Measurements from ENCODE around the gene GPX3.
A peak's percentile ranks its signal among the peaks of the same experiment; 100 is the strongest.

GPX3 gene

GRCh38 chr5:151025250-151025606 is 4.8 kb downstream of the GPX3 start:
- Histone ChIP-seq H3K36me3 (ENCODE audit: control insufficient read depth in 1 of 2, insufficient read depth in 2 of 2, low read length in 2 of 2) (peaks cover 31 to 39% of the 10 kb centered on the region in 2 donors), H3K27me3 (ENCODE audit: low read depth, low read length) (no peaks in the 10 kb centered on the region), H3K9me3 (ENCODE audit: control insufficient read depth in 1 of 2, low read length in 2 of 2) (no peaks in the 10 kb centered on the region), H3K27ac (ENCODE audit: low read length) (no peak overlapping the region), H3K4me3 (ENCODE audit: low read depth in 1 of 2, low read length in 2 of 2) (no peak overlapping the region), H3K4me1 (ENCODE audit: control insufficient read depth in 1 of 2, insufficient read depth in 2 of 2, low read length in 2 of 2) (peaks cover 31 to 40% of the 10 kb centered on the region in 2 donors)

GRCh38 chr5:151026088-151026487 is 5.7 kb downstream of the GPX3 start:
- H3K27ac ChIP-seq (ENCODE audit: low read length) = peak overlapping the region; percentile 22
- H3K36me3 ChIP-seq (ENCODE audit: control insufficient read depth in 1 of 2, insufficient read depth in 2 of 2, low read length in 2 of 2) = peaks cover 39 to 47% of the 10 kb centered on the region in 2 donors
- H3K4me3 ChIP-seq (ENCODE audit: low read depth in 1 of 2, low read length in 2 of 2) = no peak overlapping the region
- no peaks in the 10 kb centered on the region for H3K27me3 ChIP-seq (ENCODE audit: low read depth, low read length)
- H3K9me3 ChIP-seq (ENCODE audit: control insufficient read depth in 1 of 2, low read length in 2 of 2) = no peaks in the 10 kb centered on the region
- H3K4me1 ChIP-seq (ENCODE audit: control insufficient read depth in 1 of 2, insufficient read depth in 2 of 2, low read length in 2 of 2) = peaks cover 31 to 37% of the 10 kb centered on the region in 2 donors

GRCh38 chr5:151026679-151027078 is 6.3 kb downstream of the GPX3 start:
- Histone ChIP-seq H3K4me3 (ENCODE audit: low read depth in 1 of 2, low read length in 2 of 2) (no peak overlapping the region), H3K4me1 (ENCODE audit: control insufficient read depth in 1 of 2, insufficient read depth in 2 of 2, low read length in 2 of 2) (peaks cover 31 to 35% of the 10 kb centered on the region in 2 donors), H3K27me3 (ENCODE audit: low read depth, low read length) (no peaks in the 10 kb centered on the region), H3K27ac (ENCODE audit: low read length) (peak overlapping the region; percentile 52), H3K9me3 (ENCODE audit: control insufficient read depth in 1 of 2, low read length in 2 of 2) (no peaks in the 10 kb centered on the region), H3K36me3 (ENCODE audit: control insufficient read depth in 1 of 2, insufficient read depth in 2 of 2, low read length in 2 of 2) (peaks cover 45 to 53% of the 10 kb centered on the region in 2 donors)

- Histone ChIP-seq H3K9me3 (ENCODE audit: control insufficient read depth in 1 of 2, low read length in 2 of 2) (no peaks in the 10 kb centered on the region), H3K4me3 (ENCODE audit: low read depth in 1 of 2, low read length in 2 of 2) (no peak overlapping the region), H3K36me3 (ENCODE audit: control insufficient read depth in 1 of 2, insufficient read depth in 2 of 2, low read length in 2 of 2) (peaks cover 49 to 64% of the 10 kb centered on the region in 2 donors), H3K4me1 (ENCODE audit: control insufficient read depth in 1 of 2, insufficient read depth in 2 of 2, low read length in 2 of 2) (peaks cover 24 to 35% of the 10 kb centered on the region in 2 donors), H3K27me3 (ENCODE audit: low read depth, low read length) (no peaks in the 10 kb centered on the region), H3K27ac (ENCODE audit: low read length) (no peak overlapping the region)
Measured at GRCh38 chr5:151027961-151028479, 7.6 kb downstream of the GPX3 start.

GRCh38 chr5:151028717-151029116 is 8.3 kb downstream of the GPX3 start:
- Histone ChIP-seq H3K36me3 (ENCODE audit: control insufficient read depth in 1 of 2, insufficient read depth in 2 of 2, low read length in 2 of 2) (peaks cover 53 to 71% of the 10 kb centered on the region in 2 donors), H3K27me3 (ENCODE audit: low read depth, low read length) (no peaks in the 10 kb centered on the region), H3K4me3 (ENCODE audit: low read depth in 1 of 2, low read length in 2 of 2) (no peak overlapping the region), H3K9me3 (ENCODE audit: control insufficient read depth in 1 of 2, low read length in 2 of 2) (no peaks in the 10 kb centered on the region), H3K27ac (ENCODE audit: low read length) (no peak overlapping the region), H3K4me1 (ENCODE audit: control insufficient read depth in 1 of 2, insufficient read depth in 2 of 2, low read length in 2 of 2) (peaks cover 19 to 34% of the 10 kb centered on the region in 2 donors)

- Histone ChIP-seq H3K9me3 (ENCODE audit: control insufficient read depth in 1 of 2, low read length in 2 of 2) (no peaks in the 10 kb centered on the region), H3K36me3 (ENCODE audit: control insufficient read depth in 1 of 2, insufficient read depth in 2 of 2, low read length in 2 of 2) (peaks cover 60 to 78% of the 10 kb centered on the region in 2 donors), H3K4me3 (ENCODE audit: low read depth in 1 of 2, low read length in 2 of 2) (no peak overlapping the region), H3K4me1 (ENCODE audit: control insufficient read depth in 1 of 2, insufficient read depth in 2 of 2, low read length in 2 of 2) (peaks cover 12 to 27% of the 10 kb centered on the region in 2 donors), H3K27me3 (ENCODE audit: low read depth, low read length) (no peaks in the 10 kb centered on the region), H3K27ac (ENCODE audit: low read length) (no peak overlapping the region)
Measured at GRCh38 chr5:151029179-151030055, 9.0 kb downstream of the GPX3 start.

GRCh38 chr5:151030056-151030336 is 9.6 kb downstream of the GPX3 start:
- Histone ChIP-seq H3K4me1 (ENCODE audit: control insufficient read depth in 1 of 2, insufficient read depth in 2 of 2, low read length in 2 of 2) (peaks cover 7 to 25% of the 10 kb centered on the region in 2 donors), H3K4me3 (ENCODE audit: low read depth in 1 of 2, low read length in 2 of 2) (no peak overlapping the region), H3K27me3 (ENCODE audit: low read depth, low read length) (no peaks in the 10 kb centered on the region), H3K36me3 (ENCODE audit: control insufficient read depth in 1 of 2, insufficient read depth in 2 of 2, low read length in 2 of 2) (peaks cover 66 to 84% of the 10 kb centered on the region in 2 donors), H3K27ac (ENCODE audit: low read length) (no peak overlapping the region), H3K9me3 (ENCODE audit: control insufficient read depth in 1 of 2, low read length in 2 of 2) (no peaks in the 10 kb centered on the region)

GRCh38 chr5:151030379-151030778 is 10.0 kb downstream of the GPX3 start:
- peaks cover 7 to 24% of the 10 kb centered on the region in 2 donors for H3K4me1 ChIP-seq (ENCODE audit: control insufficient read depth in 1 of 2, insufficient read depth in 2 of 2, low read length in 2 of 2)
- no peak overlapping the region for H3K4me3 ChIP-seq (ENCODE audit: low read depth in 1 of 2, low read length in 2 of 2)
- H3K36me3 ChIP-seq (ENCODE audit: control insufficient read depth in 1 of 2, insufficient read depth in 2 of 2, low read length in 2 of 2) = peaks cover 68 to 87% of the 10 kb centered on the region in 2 donors
- H3K27ac ChIP-seq (ENCODE audit: low read length) = no peak overlapping the region
- H3K9me3 ChIP-seq (ENCODE audit: control insufficient read depth in 1 of 2, low read length in 2 of 2) = no peaks in the 10 kb centered on the region
- H3K27me3 ChIP-seq (ENCODE audit: low read depth, low read length) = no peaks in the 10 kb centered on the region

GRCh38 chr5:151031554-151031953 is 11.2 kb downstream of the GPX3 start:
- peaks cover 74 to 94% of the 10 kb centered on the region in 2 donors for H3K36me3 ChIP-seq (ENCODE audit: control insufficient read depth in 1 of 2, insufficient read depth in 2 of 2, low read length in 2 of 2)
- H3K27ac ChIP-seq (ENCODE audit: low read length) = no peak overlapping the region
- peaks cover 7 to 12% of the 10 kb centered on the region in 2 donors for H3K4me1 ChIP-seq (ENCODE audit: control insufficient read depth in 1 of 2, insufficient read depth in 2 of 2, low read length in 2 of 2)
- no peaks in the 10 kb centered on the region for H3K27me3 ChIP-seq (ENCODE audit: low read depth, low read length)
- no peaks in the 10 kb centered on the region for H3K9me3 ChIP-seq (ENCODE audit: control insufficient read depth in 1 of 2, low read length in 2 of 2)
- no peak overlapping the region for H3K4me3 ChIP-seq (ENCODE audit: low read depth in 1 of 2, low read length in 2 of 2)

GRCh38 chr5:151033217-151033934 is 13.0 kb downstream of the GPX3 start:
- no peak overlapping the region for H3K4me3 ChIP-seq (ENCODE audit: low read depth in 1 of 2, low read length in 2 of 2)
- H3K4me1 ChIP-seq (ENCODE audit: control insufficient read depth in 1 of 2, insufficient read depth in 2 of 2, low read length in 2 of 2) = peaks cover 9 to 17% of the 10 kb centered on the region in 2 donors
- peaks cover 69 to 78% of the 10 kb centered on the region in 2 donors for H3K36me3 ChIP-seq (ENCODE audit: control insufficient read depth in 1 of 2, insufficient read depth in 2 of 2, low read length in 2 of 2)

More at GRCh38 chr5:151033217-151033934, 13.0 kb downstream of the GPX3 start:
- H3K27me3 ChIP-seq (ENCODE audit: low read depth, low read length) = no peaks in the 10 kb centered on the region
- H3K27ac ChIP-seq (ENCODE audit: low read length) = no peak overlapping the region
- no peaks in the 10 kb centered on the region for H3K9me3 ChIP-seq (ENCODE audit: control insufficient read depth in 1 of 2, low read length in 2 of 2)
